Measurements from ENCODE around the gene ZNF71. TPM values are rescaled to one million over a fixed set of nuclear protein-coding genes. Genes with fewer than 3 reads are reported as not detected.

Gene ZNF71
- total and polyA plus RNA-seq, 2 of the 8 experiments (the other 6 are each of a cell fraction or from before 2014, with no cell fraction given), result 8.2 to 12.4 TPM

- no peak for DNase-seq (ENCODE audit: low read depth in 1 of 2, low spot score in 2 of 2)
- Histone ChIP-seq H3K56ac (replicated peaks; ENCODE audit: insufficient read length, low read depth, low read length) (no peak overlapping the region), H2BK15ac (ENCODE audit: low read length) (no peak overlapping the region), H3K9me3 (ENCODE audit: insufficient read depth in 2 of 2, low read depth in 1 of 2, low read length in 1 of 2) (peaks cover 9 to 13% of the 10 kb centered on the region in 2 experiments), H3K27ac (ENCODE audit: low read depth, low read length) (no peak overlapping the region), H2BK20ac (ENCODE audit: low read length) (no peak overlapping the region), H3K9ac (replicated peaks in 1 of 4; ENCODE audit: extremely low read depth in 1 of 4, low read depth in 3 of 4, low read length in 3 of 4) (no peak overlapping the region), H4K5ac (ENCODE audit: insufficient read length, low read depth, low read length) (no peak overlapping the region), H3K79me1 (ENCODE audit: low read depth, low read length) (peaks cover 8% of the 10 kb centered on the region), H3K27me3 (replicated peaks in 1 of 4; ENCODE audit: control insufficient read depth in 3 of 4, extremely low read depth in 1 of 4, insufficient read depth in 3 of 4, low read length in 3 of 4) (no peaks in the 10 kb centered on the region), H3K4me2 (ENCODE audit: insufficient read depth in 1 of 2, low read depth in 2 of 2, low read length in 2 of 2) (peak overlapping the region; percentile 46 to 99; a peak in 3 of 4 replicates), H2BK12ac (ENCODE audit: low read depth, low read length) (no peak overlapping the region), H3K23me2 (ENCODE audit: low read depth, low read length) (peaks cover 14% of the 10 kb centered on the region), H3K23ac (ENCODE audit: insufficient read length) (no peak overlapping the region), H2AFZ (ENCODE audit: low read length) (peak overlapping the region; percentile 55), H4K91ac (replicated peaks; ENCODE audit: insufficient read length, low read length) (no peak overlapping the region), H4K8ac (ENCODE audit: extremely low read depth, insufficient read depth, low read length) (no peak overlapping the region), H4K20me1 (replicated peaks in 1 of 2; ENCODE audit: control insufficient read depth in 1 of 2, insufficient read depth in 2 of 2, low read length in 2 of 2) (peaks cover 0 to 6% of the 10 kb centered on the region in 2 experiments), H3K79me2 (ENCODE audit: control insufficient read depth in 1 of 2, insufficient read depth in 2 of 2, low read length in 2 of 2) (peaks cover 0 to 18% of the 10 kb centered on the region in 2 experiments; a peak in 2 of 4 replicates), H3K18ac (ENCODE audit: extremely low read depth, low read length) (no peak overlapping the region), H2BK120ac (replicated peaks; ENCODE audit: low read depth, low read length) (no peak overlapping the region), H2AK5ac (ENCODE audit: low read depth, low read length) (0 out of 2 replicates have a peak overlapping the region, but pooled peaks have one; percentile 13), H3K4me3 (ENCODE audit: extremely low read depth in 1 of 4, insufficient read depth in 2 of 4, low read depth in 3 of 4, low read length in 4 of 4) (peak overlapping the region; percentile 76 to 99 (median 90); a peak in 5 of 8 replicates), H2BK5ac (ENCODE audit: low read depth, low read length) (peak overlapping the region; percentile 35; the same call in 1 of the 2 replicates), H3K36me3 (ENCODE audit: control insufficient read depth in 2 of 4, insufficient read depth in 4 of 4, low read length in 3 of 4) (no peaks in the 10 kb centered on the region; a peak in 1 of 8 replicates), H3K4ac (replicated peaks; ENCODE audit: insufficient read length, low read depth, low read length) (no peak overlapping the region), H3K4me1 (replicated peaks in 1 of 4; ENCODE audit: control insufficient read depth in 3 of 4, insufficient read depth in 4 of 4, low read length in 3 of 4) (peaks cover 0 to 3% (median 1%) of the 10 kb centered on the region in 4 experiments; a peak in 2 of 7 replicates), H3K14ac (ENCODE audit: insufficient read length) (no peak overlapping the region)
- ChIA-PET CTCF (ENCODE audit: partially characterized antibody) (interaction anchor here (0.6 kb wide), 1 partner anchor 719 kb away, joined by 3 read pairs; no protein-coding TSS in a partner anchor), POLR2A (ENCODE audit: partially characterized antibody) (interaction anchor here (1.4 to 1.6 kb wide), 3 partner anchors 11 to 31 kb away, joined by 3 to 7 read pairs (median 5); no protein-coding TSS in a partner anchor)
- no peak for FAIRE-seq
- 70% methylated on average over 3 of the region's 4 CpGs; no CpG with 5 or more reads in 1 of the 2 experiments for WGBS, 2 experiments (ENCODE audit: extremely low coverage in 1 of 2, insufficient coverage in 1 of 2, insufficient read length in 1 of 2, insufficient replicate concordance in 2 of 2, low coverage in 1 of 2, low lambda C conversion rate in 2 of 2, missing lambda C conversion rate in 1 of 2)
- TF ChIP-seq TBP (IDR thresholded peaks at IDR 0.05; ENCODE audit: low read depth, low read length) (no peak), ATF2 (IDR thresholded peaks at IDR 0.05; ENCODE audit: low read length) (no peak), JUN (IDR thresholded peaks at IDR 0.05; ENCODE audit: low read depth, low read length) (no peak), YY1 (IDR thresholded peaks at IDR 0.05; ENCODE audit: low read depth, low read length) (no peak), SAP30 (IDR thresholded peaks at IDR 0.05; ENCODE audit: insufficient read depth, insufficient replicate concordance, low read length) (no peak), CTCF (IDR thresholded peaks at IDR 0.05; ENCODE audit: control extremely low read depth in 1 of 3, insufficient read depth in 1 of 3, low read depth in 1 of 3, low read length in 3 of 3) (no peak), MAFK (IDR thresholded peaks at IDR 0.05; ENCODE audit: low read depth, low read length) (no peak), RXRA (IDR thresholded peaks at IDR 0.05; ENCODE audit: insufficient read depth, low read depth, low read length) (no peak), SP1 (IDR thresholded peaks at IDR 0.05; ENCODE audit: low read depth, low read length) (no peak), CREB1 (IDR thresholded peaks at IDR 0.05) (no peak)
Measured at GRCh38 chr19:56594446-56594782, 688 bp upstream of the ZNF71 start.

All from H1 (cell line).